Stimulated activated CD8-positive, alpha-beta memory T cell treated with anti-CD3 and anti-CD28 coated beads, Interleukin-12 subunit alpha, Interleukin-12 subunit beta, amount 100 ng/mL, for 1 hour (primary cell): Measurements from ENCODE around the gene BNC2.

Experiments used
- DNase-seq: peaks from one replicate; pipeline ENCODE4 v3.0.0-alpha.2; 2020; ENCODE audit warnings: low read depth

The BNC2 gene

GRCh38 chr9:16675131-16675530 is 195.3 kb downstream of the BNC2 start:
- no peak for DNase-seq

- DNase-seq: no peak
These were observed 197.3 kb downstream of the BNC2 start for GRCh38 chr9:16673171-16673570.

- no peak for DNase-seq
These were observed 198.0 kb downstream of the BNC2 start for GRCh38 chr9:16672501-16672900.

GRCh38 chr9:16671591-16672137 is 198.8 kb downstream of the BNC2 start:
- DNase-seq: no peak

- no peak for DNase-seq
These were observed 199.7 kb downstream of the BNC2 start for GRCh38 chr9:16670791-16671190.

- DNase-seq: no peak
These were observed 201.7 kb downstream of the BNC2 start for GRCh38 chr9:16668734-16669295.

GRCh38 chr9:16664211-16664610 is 206.3 kb downstream of the BNC2 start:
- DNase-seq: no peak

- no peak for DNase-seq
These were observed 208.7 kb downstream of the BNC2 start for GRCh38 chr9:16661816-16662215.

GRCh38 chr9:16659096-16659495 is 211.4 kb downstream of the BNC2 start:
- DNase-seq: no peak

GRCh38 chr9:16656432-16657169 is 213.9 kb downstream of the BNC2 start:
- DNase-seq: no peak

- no peak for DNase-seq
These were observed 215.8 kb downstream of the BNC2 start for GRCh38 chr9:16654596-16655126.

GRCh38 chr9:16653491-16654399 is 216.7 kb downstream of the BNC2 start:
- no peak for DNase-seq

- no peak for DNase-seq
These were observed 217.9 kb downstream of the BNC2 start for GRCh38 chr9:16652582-16652981.

- no peak for DNase-seq
These were observed 219.0 kb downstream of the BNC2 start for GRCh38 chr9:16651446-16651964.

GRCh38 chr9:16645970-16646369 is 224.5 kb downstream of the BNC2 start:
- no peak for DNase-seq

- no peak for DNase-seq
These were observed 227.9 kb downstream of the BNC2 start for GRCh38 chr9:16642421-16643109.

GRCh38 chr9:16640649-16641048 is 229.8 kb downstream of the BNC2 start:
- no peak for DNase-seq

- no peak for DNase-seq
These were observed 230.8 kb downstream of the BNC2 start for GRCh38 chr9:16639644-16640043.

- DNase-seq: no peak
These were observed 232.6 kb downstream of the BNC2 start for GRCh38 chr9:16637911-16638310.

GRCh38 chr9:16637218-16637617 is 233.3 kb downstream of the BNC2 start:
- no peak for DNase-seq

GRCh38 chr9:16633794-16634193 is 236.7 kb downstream of the BNC2 start:
- no peak for DNase-seq

GRCh38 chr9:16628413-16628812 is 242.1 kb downstream of the BNC2 start:
- no peak for DNase-seq
